Measurements from ENCODE around the gene CPA5. TPM values are rescaled to one million over a fixed set of nuclear protein-coding genes. Genes with fewer than 3 reads are reported as not detected.

CPA5 gene
- total RNA-seq, 2 donors from 2014 or later: not detected

- Histone ChIP-seq H3K27ac (no peak overlapping the region), H3K27me3 (no peaks in the 10 kb centered on the region), H3K4me3 (no peak overlapping the region), H3K36me3 (no peaks in the 10 kb centered on the region), H3K4me1 (no peaks in the 10 kb centered on the region), H3K9me3 (no peaks in the 10 kb centered on the region)
- TF ChIP-seq, protein P1, sequence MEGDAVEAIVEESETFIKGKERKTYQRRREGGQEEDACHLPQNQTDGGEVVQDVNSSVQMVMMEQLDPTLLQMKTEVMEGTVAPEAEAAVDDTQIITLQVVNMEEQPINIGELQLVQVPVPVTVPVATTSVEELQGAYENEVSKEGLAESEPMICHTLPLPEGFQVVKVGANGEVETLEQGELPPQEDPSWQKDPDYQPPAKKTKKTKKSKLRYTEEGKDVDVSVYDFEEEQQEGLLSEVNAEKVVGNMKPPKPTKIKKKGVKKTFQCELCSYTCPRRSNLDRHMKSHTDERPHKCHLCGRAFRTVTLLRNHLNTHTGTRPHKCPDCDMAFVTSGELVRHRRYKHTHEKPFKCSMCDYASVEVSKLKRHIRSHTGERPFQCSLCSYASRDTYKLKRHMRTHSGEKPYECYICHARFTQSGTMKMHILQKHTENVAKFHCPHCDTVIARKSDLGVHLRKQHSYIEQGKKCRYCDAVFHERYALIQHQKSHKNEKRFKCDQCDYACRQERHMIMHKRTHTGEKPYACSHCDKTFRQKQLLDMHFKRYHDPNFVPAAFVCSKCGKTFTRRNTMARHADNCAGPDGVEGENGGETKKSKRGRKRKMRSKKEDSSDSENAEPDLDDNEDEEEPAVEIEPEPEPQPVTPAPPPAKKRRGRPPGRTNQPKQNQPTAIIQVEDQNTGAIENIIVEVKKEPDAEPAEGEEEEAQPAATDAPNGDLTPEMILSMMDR (IDR thresholded peaks at IDR 0.05): no peak
- DNase-seq (ENCODE audit: low spot score): no peak
Observed at GRCh38 chr7:130301501-130302020, 43.1 kb upstream of the CPA5 start.

GRCh38 chr7:130302649-130303048 lies 42.0 kb upstream of the CPA5 start:
- H3K27ac ChIP-seq: no peak overlapping the region
- H3K4me1 ChIP-seq: no peaks in the 10 kb centered on the region
- H3K4me3 ChIP-seq: no peak overlapping the region
- TF ChIP-seq, protein P1 (IDR thresholded peaks at IDR 0.05): no peak
- H3K9me3 ChIP-seq: no peaks in the 10 kb centered on the region
- no peak for DNase-seq (ENCODE audit: low spot score)
- no peaks in the 10 kb centered on the region for H3K27me3 ChIP-seq
- no peaks in the 10 kb centered on the region for H3K36me3 ChIP-seq

- Histone ChIP-seq H3K36me3 (no peaks in the 10 kb centered on the region), H3K4me3 (no peak overlapping the region), H3K9me3 (no peaks in the 10 kb centered on the region), H3K27ac (no peak overlapping the region), H3K27me3 (no peaks in the 10 kb centered on the region), H3K4me1 (no peaks in the 10 kb centered on the region)
- DNase-seq (ENCODE audit: low spot score): no peak
- TF ChIP-seq, protein P1 (IDR thresholded peaks at IDR 0.05): no peak
Observed at GRCh38 chr7:130303127-130303526, 41.5 kb upstream of the CPA5 start.

GRCh38 chr7:130303551-130303950 lies 41.1 kb upstream of the CPA5 start:
- no peaks in the 10 kb centered on the region for H3K9me3 ChIP-seq
- H3K27me3 ChIP-seq: no peaks in the 10 kb centered on the region
- no peak overlapping the region for H3K27ac ChIP-seq
- TF ChIP-seq, protein P1 (IDR thresholded peaks at IDR 0.05): no peak
- H3K4me1 ChIP-seq: no peaks in the 10 kb centered on the region
- no peak overlapping the region for H3K4me3 ChIP-seq
- no peaks in the 10 kb centered on the region for H3K36me3 ChIP-seq
- no peak for DNase-seq (ENCODE audit: low spot score)

DNA sequence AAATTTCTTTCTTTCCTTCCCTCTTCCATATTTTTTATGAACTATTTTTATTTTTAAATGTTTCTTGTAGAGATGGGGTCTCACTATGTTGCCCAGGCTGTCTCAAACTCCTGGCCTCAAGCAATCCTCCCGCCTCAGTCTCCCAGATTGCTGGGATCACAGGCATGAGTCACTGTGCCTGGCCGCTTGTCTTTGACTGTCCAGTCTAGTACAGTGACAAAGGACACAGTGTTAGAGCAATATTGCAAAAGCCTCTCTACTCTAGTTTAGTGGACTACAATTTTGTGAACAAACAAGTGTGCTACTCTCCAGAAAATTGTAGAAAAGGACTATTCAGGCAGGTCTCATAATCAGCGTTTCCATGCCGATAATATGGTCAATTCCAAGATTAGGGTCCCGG lies 40.6 kb upstream of the CPA5 start:
- Histone ChIP-seq H3K9me3 (no peaks in the 10 kb centered on the region), H3K4me1 (no peaks in the 10 kb centered on the region), H3K4me3 (no peak overlapping the region), H3K27ac (no peak overlapping the region), H3K27me3 (no peaks in the 10 kb centered on the region), H3K36me3 (no peaks in the 10 kb centered on the region)
- TF ChIP-seq, protein P1 (IDR thresholded peaks at IDR 0.05): no peak
- no peak for DNase-seq (ENCODE audit: low spot score)

DNA sequence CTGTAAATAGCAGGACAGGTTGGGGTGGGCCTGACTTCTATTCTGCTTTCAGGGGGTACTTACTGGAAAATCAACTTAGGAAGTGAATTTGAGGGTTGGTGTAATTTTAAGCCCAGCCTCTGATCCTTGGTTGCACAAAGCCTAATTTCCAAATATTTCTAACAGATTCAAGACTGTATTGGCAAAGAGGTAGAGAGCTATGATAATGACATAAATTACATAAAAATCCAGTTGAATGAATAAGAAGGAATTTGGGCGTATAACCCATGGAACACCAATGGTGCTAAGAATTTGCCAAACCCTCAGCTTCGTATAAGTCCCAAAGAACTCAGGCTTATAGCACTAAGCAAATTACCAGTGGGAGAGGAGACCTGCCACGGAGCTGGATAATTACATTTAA lies 39.7 kb upstream of the CPA5 start:
- H3K4me1 ChIP-seq: no peaks in the 10 kb centered on the region
- no peaks in the 10 kb centered on the region for H3K27me3 ChIP-seq
- no peaks in the 10 kb centered on the region for H3K36me3 ChIP-seq
- no peaks in the 10 kb centered on the region for H3K9me3 ChIP-seq
- no peak overlapping the region for H3K27ac ChIP-seq
- TF ChIP-seq, protein P1 (IDR thresholded peaks at IDR 0.05): no peak
- no peak for DNase-seq (ENCODE audit: low spot score)
- no peak overlapping the region for H3K4me3 ChIP-seq
